ENCODE measurements around the gene ROBO1.
"Not testable (repeated sequence)": the region's sequence is repeated elsewhere in the genome, so short reads cannot be mapped to it uniquely, and the experiment has no call there.

The ROBO1 gene

GRCh38 chr3:78895528-78895927, 872.3 kb downstream of the ROBO1 start:
- DNase-seq: no peak

DNA sequence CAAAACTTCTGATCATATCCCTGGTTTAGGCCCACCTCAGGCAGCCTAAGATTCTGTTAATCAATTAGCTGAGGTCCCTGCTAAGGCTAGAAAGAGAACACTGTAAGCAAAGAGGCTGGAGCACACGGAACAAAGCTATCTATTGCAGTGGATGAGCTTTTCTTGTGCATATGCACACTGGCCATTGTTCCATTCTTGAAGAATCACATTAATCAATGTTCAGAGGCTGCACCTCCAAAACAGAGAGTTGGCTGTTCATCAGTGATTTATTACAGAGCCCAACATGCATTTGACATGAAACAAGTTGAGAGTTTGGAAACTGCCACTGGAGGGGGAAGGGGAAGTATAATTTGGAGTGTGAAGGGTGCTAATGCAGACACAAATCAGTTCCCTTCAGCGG, 873.0 kb downstream of the ROBO1 start:
- no peak for DNase-seq

DNA sequence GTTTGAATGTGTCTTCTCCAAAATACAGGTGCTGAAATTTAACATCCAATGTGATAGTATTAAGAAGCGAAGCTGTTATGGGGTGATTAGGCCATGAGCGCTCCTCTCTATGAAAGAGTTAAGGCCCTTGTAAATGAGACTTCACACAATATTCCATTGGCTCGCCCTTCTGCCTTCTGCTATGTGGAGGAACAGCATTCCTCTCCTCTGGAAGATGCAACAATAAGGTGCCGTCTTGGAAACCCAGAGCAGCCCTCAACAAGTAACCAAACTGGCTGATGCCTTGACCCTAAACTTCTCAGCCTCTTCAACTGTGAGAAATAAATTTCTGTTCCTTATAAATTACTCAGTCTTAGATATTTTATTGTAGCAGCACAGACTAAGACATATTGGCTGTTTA, 874.6 kb downstream of the ROBO1 start:
- DNase-seq: no peak

GRCh38 chr3:78889348-78889747, 878.5 kb downstream of the ROBO1 start:
- DNase-seq: no peak

- no peak for DNase-seq
Measured at GRCh38 chr3:78888635-78889034, 879.2 kb downstream of the ROBO1 start.

- DNase-seq: no peak
Measured at GRCh38 chr3:78887547-78888011, 880.2 kb downstream of the ROBO1 start.

GRCh38 chr3:78887029-78887428, 880.8 kb downstream of the ROBO1 start:
- no peak for DNase-seq

- DNase-seq: not testable (repeated sequence)
Measured at GRCh38 chr3:78884567-78884966, 883.2 kb downstream of the ROBO1 start.

- no peak for DNase-seq
Measured at GRCh38 chr3:78882251-78882650, 885.5 kb downstream of the ROBO1 start.

DNA sequence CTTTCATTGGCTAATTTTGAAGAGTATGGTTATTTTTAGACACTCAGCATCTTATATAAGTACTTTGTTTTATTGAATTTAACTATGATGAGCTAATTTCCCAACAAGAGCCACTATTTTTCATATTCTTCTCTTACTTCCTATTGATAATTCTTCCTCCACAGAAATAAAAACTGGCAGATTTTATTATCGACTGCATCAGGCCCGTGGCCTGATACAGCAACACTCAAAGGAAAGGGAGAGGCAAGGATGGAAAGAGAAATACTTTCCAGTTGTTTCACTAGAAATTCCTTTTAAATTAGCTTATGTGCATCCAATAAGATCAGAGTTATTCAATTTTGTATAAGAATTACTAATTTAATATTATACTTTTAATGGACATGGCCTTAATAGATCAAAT, 886.3 kb downstream of the ROBO1 start:
- no peak for DNase-seq

DNA sequence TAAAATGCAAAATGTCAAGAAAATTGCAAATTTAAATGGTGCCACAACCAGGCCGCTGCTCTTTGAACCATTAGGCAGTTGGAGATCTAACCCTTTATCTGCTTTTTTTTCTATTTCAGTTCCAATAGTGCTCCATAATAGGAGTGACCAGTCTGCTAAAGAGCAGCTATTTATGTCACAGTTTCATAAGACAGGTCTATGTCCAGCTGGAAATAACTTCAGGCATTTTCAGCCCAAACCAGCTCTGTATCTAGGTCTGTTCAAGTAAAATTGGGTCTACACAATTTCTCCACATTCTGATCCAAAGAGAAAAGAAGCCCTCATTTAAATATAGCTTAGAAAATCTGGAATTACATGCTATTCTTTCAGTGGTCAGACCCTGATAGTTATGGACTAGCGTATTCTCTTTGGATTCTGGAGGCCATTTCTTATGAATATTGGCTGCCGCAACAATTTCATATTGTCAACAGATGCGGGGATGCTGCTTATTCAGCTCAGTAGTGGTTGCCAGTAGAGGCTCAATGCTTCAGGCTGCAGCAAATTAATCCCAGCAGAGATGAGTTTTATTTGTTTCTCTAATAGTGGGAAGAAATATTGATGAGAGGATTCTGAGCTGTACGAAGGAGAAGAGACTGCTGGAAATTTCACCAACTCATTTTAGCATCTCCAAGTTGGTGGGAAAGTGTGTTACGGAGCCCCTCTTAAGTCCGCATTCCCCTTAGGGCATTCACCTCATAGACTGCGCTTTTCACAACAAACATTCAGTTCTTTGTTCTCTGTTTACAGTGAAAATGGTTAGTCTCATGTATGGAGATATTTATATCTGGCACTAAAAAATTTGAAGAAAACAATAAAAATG, 887.0 kb downstream of the ROBO1 start:
- DNase-seq: no peak

DNA sequence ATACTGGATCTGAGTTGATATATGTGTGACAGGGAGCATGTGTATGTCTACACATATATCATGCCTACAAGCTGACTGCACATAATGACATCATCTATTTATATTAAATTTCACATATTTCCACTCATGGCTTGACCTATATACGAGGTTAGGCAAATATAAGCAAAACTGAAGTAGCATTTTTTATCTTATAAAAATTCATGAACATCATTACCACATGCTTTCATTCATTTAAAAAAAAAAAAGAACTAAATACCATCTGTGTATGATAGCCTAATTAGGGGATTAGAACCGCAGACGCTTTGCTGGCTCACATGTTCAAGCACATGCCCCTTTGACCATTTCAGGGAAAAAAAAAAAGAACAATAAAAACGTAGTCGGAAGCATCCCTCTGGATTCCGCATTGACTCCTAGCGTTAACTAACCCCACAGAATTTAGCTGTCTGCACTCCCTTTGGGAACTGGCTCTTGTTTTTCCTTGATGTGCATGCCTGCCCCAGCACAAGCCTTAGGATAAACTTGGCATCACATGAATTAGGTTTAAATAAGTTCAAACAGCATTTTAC, 888.4 kb downstream of the ROBO1 start:
- DNase-seq: no peak

- DNase-seq: no peak
Measured at GRCh38 chr3:78878789-78879188, 889.0 kb downstream of the ROBO1 start.

DNA sequence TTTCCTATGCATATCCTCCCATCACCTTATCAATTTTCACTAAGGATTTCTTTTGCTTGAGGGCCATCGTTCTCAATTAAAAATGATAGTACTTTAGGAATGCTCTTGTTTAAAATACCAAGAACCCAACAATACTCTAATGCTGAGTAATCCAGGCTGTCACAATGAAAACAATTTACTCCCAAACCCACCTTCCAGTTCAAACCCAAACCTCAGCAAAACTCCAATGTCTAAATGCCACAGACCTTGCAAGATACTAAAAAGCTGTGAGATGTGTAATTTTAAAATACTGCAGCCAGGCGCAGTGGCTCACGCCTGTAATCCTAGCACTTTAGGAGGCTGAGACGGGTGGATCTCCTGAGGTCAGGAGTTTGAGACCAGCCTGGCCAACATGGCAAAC, 889.8 kb downstream of the ROBO1 start:
- DNase-seq: no peak

- DNase-seq: no peak
Measured at GRCh38 chr3:78875851-78876250, 891.9 kb downstream of the ROBO1 start.

DNA sequence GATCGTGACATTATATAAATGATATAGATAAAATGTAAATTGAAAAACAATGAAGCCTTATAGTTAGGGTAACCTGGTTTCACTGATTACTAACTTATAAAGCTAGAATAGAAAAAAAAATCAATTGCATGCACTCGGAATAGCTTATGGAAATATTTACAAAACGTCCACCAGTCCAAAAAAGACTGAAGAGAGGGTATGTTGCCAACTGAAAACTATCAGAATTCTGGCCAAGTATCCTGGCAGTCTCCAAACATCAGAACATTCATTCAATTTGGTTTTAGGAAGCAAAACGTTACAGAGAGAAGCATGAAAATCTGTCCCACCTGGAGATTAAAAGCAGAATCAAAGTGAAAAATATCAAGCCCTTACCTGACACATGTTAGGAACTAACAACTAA, 892.4 kb downstream of the ROBO1 start:
- no peak for DNase-seq

DNA sequence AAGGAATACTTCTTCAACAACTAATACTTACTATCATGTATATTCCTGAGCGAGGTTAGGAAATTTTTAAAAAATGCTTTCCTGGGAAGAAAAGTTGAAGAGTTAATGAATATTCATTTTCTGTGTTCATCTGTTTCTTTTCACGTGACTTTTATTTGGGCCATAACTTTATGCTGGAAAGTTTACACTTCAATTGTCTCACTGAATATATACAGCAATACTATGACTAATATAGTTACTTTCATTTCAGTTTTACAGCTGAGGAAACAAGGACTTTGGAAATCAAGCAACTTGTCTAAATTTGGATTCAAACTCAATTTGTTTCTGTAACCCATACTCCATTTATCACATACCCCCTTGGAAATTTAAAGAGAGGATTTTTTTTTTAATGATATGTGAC, 894.2 kb downstream of the ROBO1 start:
- no peak for DNase-seq

DNA sequence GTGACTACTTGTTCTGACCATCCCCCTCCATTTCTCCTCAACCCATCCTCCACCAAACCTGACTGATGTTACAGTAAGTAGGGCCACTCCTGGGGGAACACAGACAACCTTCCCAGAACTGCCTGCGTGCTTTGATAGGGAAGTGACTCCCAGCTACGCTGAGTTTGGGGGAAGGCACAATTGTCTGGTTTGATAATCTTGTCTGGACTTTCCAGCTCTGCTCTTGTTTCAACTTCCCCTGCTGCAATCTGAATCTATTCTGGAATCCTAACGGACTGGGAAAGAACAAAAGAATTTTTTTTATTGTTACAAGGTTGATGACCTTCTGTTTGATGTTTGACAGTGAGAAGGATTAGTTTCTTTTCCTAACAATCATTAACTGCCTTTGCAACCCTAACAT, 895.6 kb downstream of the ROBO1 start:
- DNase-seq: no peak

DNA sequence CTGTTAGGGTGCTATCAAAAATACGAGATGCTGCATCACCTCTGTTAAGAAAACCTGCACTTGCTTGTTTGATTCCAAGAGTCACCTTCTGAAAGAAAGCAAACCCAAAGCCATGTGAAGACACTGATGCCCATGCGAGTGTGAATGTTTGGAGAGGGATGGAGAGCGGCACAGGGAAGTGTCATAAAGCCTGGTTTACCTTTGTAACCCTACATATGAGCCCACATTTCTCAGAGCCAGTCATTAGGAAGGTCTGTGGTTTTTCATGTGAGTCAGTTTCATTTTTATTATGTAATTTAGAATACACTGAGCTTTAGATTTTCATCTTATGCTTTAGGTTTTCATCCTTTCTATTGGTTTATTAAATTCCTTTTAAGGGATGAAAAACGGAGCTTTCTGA, 896.8 kb downstream of the ROBO1 start:
- DNase-seq: no peak

DNA sequence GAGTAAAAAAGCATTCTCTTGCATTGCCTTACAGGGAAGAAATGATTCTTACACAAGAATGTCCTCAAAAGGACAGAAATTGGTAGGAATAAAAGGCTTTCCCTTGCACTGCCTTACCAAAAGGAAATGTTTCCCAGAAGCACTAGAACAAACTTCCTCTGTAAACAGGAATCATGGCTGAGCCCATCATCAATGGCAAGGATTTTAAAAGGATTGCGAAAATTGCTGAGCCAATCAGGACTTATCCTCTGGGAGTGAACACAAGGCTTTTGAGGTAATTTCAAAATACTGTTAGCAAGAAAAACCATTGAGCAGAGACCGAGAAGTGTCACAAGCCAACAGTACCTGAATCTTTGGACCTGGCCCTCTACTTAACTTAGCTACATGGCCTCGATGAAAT, 897.3 kb downstream of the ROBO1 start:
- no peak for DNase-seq

- DNase-seq: no peak
Measured at GRCh38 chr3:78868570-78868969, 899.2 kb downstream of the ROBO1 start.

DNA sequence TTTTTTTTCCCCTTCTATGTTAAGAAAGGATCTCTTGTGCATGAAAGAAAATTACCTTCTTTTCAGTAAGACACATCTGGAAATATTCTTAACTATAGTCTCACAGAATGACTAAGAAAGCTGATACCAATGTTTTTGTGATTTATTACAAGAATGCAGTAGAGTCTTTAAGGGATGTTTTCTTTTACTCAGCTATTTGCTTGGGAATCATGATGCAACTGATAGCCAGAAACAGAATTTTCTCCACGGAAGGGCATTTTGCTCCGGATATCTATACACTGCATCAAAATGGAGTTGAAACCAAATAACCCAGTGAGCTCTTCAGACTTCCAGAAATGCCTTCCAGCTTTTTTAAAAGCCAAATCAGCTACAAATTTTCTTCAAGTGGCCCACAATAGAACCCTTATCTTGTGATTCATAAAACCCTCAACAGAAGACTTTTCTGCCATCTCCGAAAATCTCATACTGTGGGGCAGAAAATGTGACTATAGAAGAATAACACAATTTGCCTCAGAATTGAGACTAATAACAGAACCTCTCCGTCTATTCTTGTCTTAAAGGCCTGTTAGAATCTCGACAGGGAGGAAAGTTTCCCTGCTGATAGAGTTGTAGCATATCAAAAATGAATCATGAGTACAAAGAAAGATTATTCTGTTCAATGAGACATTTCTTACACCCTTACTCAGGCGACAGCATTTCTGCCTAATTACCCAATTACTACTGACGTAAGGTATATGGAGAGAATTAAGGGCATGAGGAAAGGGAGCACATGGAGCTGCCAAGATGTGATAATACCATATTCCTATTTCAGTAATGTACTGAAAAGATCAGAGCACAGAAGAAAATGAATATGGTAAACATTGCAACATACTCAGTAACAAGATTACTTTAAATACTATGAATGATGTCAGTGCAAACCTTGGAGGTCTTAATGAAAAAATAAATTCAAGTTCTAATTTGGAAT, 900.1 kb downstream of the ROBO1 start:
- no peak for DNase-seq
